ENCODE measurements around the gene DCHS1. TPM values are rescaled to one million over a fixed set of nuclear protein-coding genes. Genes with fewer than 3 reads are reported as not detected.

DCHS1 gene
- total and polyA plus RNA-seq, 2 of the 13 experiments (the other 11 are each of a cell fraction or from before 2014, with no cell fraction given) = under 0.01 to 0.03 TPM

GRCh38 chr11:6583584-6583983, 72.0 kb downstream of the DCHS1 start:
- no peak for DNase-seq (ENCODE audit: low spot score)
- Histone ChIP-seq H2AFZ (ENCODE audit: low read length) (no peak overlapping the region), H3K79me2 (ENCODE audit: insufficient read depth, low read length) (no peaks in the 10 kb centered on the region), H3K4me1 (ENCODE audit: insufficient read depth, low read length) (no peaks in the 10 kb centered on the region), H3K4me3 (replicated peaks in 1 of 3; ENCODE audit: insufficient read depth in 1 of 3, low read depth in 2 of 3, low read length in 3 of 3) (no peak overlapping the region), H3K36me3 (replicated peaks in 1 of 2; ENCODE audit: control insufficient read depth in 1 of 2, insufficient read depth in 2 of 2, low read length in 2 of 2) (no peaks in the 10 kb centered on the region), H3K9ac (ENCODE audit: insufficient read depth, low read depth, low read length) (no peak overlapping the region), H4K20me1 (ENCODE audit: insufficient read depth, low read length) (no peaks in the 10 kb centered on the region), H3K4me2 (ENCODE audit: low read depth, low read length) (no peak overlapping the region), H3K27ac (ENCODE audit: extremely low read length, insufficient read depth, low read length) (no peak overlapping the region), H3K9me3 (ENCODE audit: low read length) (peaks cover 17% of the 10 kb centered on the region), H3K27me3 (ENCODE audit: control insufficient read depth in 1 of 2, insufficient read depth in 2 of 2, low read length in 2 of 2) (no peaks in the 10 kb centered on the region)
- POLR2A ChIA-PET = no interaction called here
- no peak for TF ChIP-seq EED (CRISPR knock-in tag; IDR thresholded peaks at IDR 0.05)
- no peak for TF ChIP-seq FOXM1 (CRISPR knock-in tag; IDR thresholded peaks at IDR 0.05)
- no peak for TF ChIP-seq RXRA (CRISPR knock-in tag; IDR thresholded peaks at IDR 0.05)
- TF ChIP-seq ZNF800 (CRISPR knock-in tag; IDR thresholded peaks at IDR 0.05) = no peak
- TF ChIP-seq TFDP1 (CRISPR knock-in tag; IDR thresholded peaks at IDR 0.05; ENCODE audit: borderline replicate concordance) = no peak
- TF ChIP-seq PAX8 (CRISPR knock-in tag; IDR thresholded peaks at IDR 0.05; ENCODE audit: borderline replicate concordance) = no peak
- no peak for TF ChIP-seq TCF7L2 (IDR thresholded peaks at IDR 0.05; ENCODE audit: low read depth, low read length)
- no peak for TF ChIP-seq GMEB2 (CRISPR knock-in tag; IDR thresholded peaks at IDR 0.05; ENCODE audit: low read depth)
- TF ChIP-seq POLR2G (IDR thresholded peaks at IDR 0.05; ENCODE audit: low read depth, low read length) = no peak
- TF ChIP-seq SRSF4 (IDR thresholded peaks at IDR 0.05; ENCODE audit: low read depth, low read length, poor library complexity, severe bottlenecking) = no peak
- no peak for TF ChIP-seq ZNF451 (CRISPR knock-in tag; IDR thresholded peaks at IDR 0.05)
- ATAC-seq = no peak
- 91% methylated on average over 1 of the region's 1 CpG for WGBS (ENCODE audit: low lambda C conversion rate)
- CTCF ChIA-PET (ENCODE audit: low intra/inter-chr PET ratio, low total read pairs) = no interaction called here
- in situ Hi-C loops (cut with HindIII; ENCODE audit: extremely low pct_ligation_motif_present, low pct_unique_long_range_greater_than_20kb) (no loop called here), intact Hi-C loops (cut with micrococcal nuclease; ENCODE audit: unreplicated experiment) (no loop called here)
- BruUV-seq (replicated peaks) = no TSS peak
- no peak for FAIRE-seq
